Measurements from ENCODE around the gene UBALD1. TPM values are rescaled to one million over a fixed set of nuclear protein-coding genes. Genes with fewer than 3 reads are reported as not detected.

Gene UBALD1
- total RNA-seq, 3 donors from 2014 or later (not counting 1 experiment from before 2014, with no cell fraction given) = 40.8 to 54.4 (median 53.6) TPM

DNA sequence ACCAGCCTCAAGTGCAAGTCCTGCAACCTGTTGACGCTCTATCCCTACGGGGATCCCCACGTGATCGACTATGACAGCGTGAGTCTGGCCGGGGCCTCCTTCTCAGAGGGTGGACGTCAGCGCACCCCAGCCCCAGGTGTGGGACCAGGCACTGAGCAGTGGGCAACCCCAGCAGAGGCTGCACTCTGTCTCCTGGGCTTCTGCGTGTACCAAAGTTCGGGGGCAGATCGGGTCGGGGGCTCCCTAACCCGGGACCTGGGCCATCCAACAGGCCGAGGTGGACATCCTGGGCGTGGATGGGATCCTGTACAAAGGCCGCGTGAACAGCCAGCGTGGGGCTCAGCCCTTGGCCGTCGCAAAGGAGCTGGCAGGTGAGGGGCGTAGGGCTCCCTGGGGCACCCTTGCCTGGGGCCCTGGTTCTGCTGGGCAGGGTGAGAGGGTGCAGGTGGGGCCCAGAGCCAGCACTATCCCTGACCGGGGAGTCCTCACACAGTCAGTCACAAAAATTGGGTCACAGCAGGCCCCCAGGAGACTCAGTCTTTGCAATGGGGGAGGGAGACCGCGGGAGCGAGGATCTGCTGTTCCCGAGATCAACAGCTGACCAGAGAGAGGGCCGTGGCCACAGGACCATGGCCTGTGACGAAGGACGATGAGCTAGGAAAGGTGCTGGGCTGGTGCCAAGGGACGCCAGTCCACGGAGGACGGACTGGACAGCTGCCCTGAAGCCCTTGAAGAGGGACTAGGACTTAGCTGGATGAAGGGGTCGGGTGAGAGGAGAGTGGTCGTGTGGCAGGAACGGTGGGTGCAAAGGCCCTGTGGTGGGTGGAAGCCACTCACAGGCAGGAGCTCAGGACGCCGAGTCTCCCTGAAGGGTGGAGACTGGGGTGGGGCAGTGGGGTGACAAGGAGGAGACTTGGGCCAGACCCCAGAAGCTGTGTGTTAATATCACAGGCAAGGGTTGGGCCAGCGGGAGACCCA, 20.0 kb downstream of the UBALD1 start:
- no peak overlapping the region for H3K27ac Mint-ChIP-seq
- no peak for ATAC-seq
- no peak for DNase-seq

DNA sequence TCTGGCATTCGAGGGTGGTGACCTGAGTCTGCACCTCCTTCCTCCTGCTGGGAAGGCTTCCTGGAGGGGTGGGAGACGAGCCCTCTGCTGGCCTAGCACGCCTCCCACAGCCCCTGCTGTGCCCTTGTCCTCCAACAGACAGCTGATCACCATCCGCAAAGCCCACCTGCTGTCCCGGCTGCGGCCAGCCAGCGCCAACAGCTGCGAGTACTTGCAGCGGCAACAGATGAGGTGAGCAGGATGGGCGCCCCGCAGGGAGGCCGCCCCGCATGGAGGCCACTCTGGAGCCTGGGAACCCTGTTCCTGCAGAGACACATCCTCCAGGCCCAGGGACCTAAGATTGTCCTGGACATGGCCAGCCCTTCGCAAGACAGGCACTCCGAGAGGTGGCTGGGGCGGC, 21.6 kb downstream of the UBALD1 start:
- no peaks in the 10 kb centered on the region for H3K36me3 Mint-ChIP-seq
- H3K27ac Mint-ChIP-seq = no peak overlapping the region
- intact Hi-C loops (cut with micrococcal nuclease) = no loop called here
- no peaks in the 10 kb centered on the region for H3K4me1 Mint-ChIP-seq
- TF ChIP-seq, protein P1, sequence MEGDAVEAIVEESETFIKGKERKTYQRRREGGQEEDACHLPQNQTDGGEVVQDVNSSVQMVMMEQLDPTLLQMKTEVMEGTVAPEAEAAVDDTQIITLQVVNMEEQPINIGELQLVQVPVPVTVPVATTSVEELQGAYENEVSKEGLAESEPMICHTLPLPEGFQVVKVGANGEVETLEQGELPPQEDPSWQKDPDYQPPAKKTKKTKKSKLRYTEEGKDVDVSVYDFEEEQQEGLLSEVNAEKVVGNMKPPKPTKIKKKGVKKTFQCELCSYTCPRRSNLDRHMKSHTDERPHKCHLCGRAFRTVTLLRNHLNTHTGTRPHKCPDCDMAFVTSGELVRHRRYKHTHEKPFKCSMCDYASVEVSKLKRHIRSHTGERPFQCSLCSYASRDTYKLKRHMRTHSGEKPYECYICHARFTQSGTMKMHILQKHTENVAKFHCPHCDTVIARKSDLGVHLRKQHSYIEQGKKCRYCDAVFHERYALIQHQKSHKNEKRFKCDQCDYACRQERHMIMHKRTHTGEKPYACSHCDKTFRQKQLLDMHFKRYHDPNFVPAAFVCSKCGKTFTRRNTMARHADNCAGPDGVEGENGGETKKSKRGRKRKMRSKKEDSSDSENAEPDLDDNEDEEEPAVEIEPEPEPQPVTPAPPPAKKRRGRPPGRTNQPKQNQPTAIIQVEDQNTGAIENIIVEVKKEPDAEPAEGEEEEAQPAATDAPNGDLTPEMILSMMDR (IDR thresholded peaks at IDR 0.05) = no peak
- ATAC-seq = no peak
- DNase-seq = no peak
- Histone ChIP-seq H3K4me3 (ENCODE audit: low read length) (no peak overlapping the region), H3K36me3 (ENCODE audit: control insufficient read depth, insufficient read depth, low read length) (no peaks in the 10 kb centered on the region), H3K27me3 (ENCODE audit: control insufficient read depth, insufficient read depth, low read length) (no peaks in the 10 kb centered on the region), H3K9me3 (ENCODE audit: control insufficient read depth, insufficient read depth, low read length) (peaks cover 6% of the 10 kb centered on the region), H3K4me1 (ENCODE audit: control insufficient read depth, insufficient read depth, low read length) (no peaks in the 10 kb centered on the region), H3K27ac (ENCODE audit: low read length) (no peak overlapping the region)
- 86% methylated on average over 16 of the region's 16 CpGs for WGBS (ENCODE audit: insufficient coverage)
- peaks cover 0 to 2% of the 10 kb centered on the region in 2 donors for H3K27me3 Mint-ChIP-seq (ENCODE audit: low read depth in 2 of 2)
- no peak overlapping the region for H3K4me3 Mint-ChIP-seq
- no peaks in the 10 kb centered on the region for H3K9me3 Mint-ChIP-seq

More for the DNA sequence above, 20.0 kb downstream of the UBALD1 start:
- Mint-ChIP-seq H3K4me1 (no peaks in the 10 kb centered on the region), H3K27me3 (ENCODE audit: low read depth in 2 of 2) (peaks cover 0 to 2% of the 10 kb centered on the region in 2 donors), H3K36me3 (no peaks in the 10 kb centered on the region), H3K4me3 (no peak overlapping the region), H3K9me3 (no peaks in the 10 kb centered on the region)
- intact Hi-C loops (cut with micrococcal nuclease) = no loop called here
- TF ChIP-seq, protein P1 (IDR thresholded peaks at IDR 0.05) = no peak
- 93% methylated on average over 38 of the region's 38 CpGs for WGBS (ENCODE audit: insufficient coverage)
- H3K4me1 ChIP-seq (ENCODE audit: control insufficient read depth, insufficient read depth, low read length) = no peaks in the 10 kb centered on the region
- H3K9me3 ChIP-seq (ENCODE audit: control insufficient read depth, insufficient read depth, low read length) = no peaks in the 10 kb centered on the region
- no peak overlapping the region for H3K4me3 ChIP-seq (ENCODE audit: low read length)
- H3K27ac ChIP-seq (ENCODE audit: low read length) = no peak overlapping the region
- no peaks in the 10 kb centered on the region for H3K27me3 ChIP-seq (ENCODE audit: control insufficient read depth, insufficient read depth, low read length)
- no peaks in the 10 kb centered on the region for H3K36me3 ChIP-seq (ENCODE audit: control insufficient read depth, insufficient read depth, low read length)

DNA sequence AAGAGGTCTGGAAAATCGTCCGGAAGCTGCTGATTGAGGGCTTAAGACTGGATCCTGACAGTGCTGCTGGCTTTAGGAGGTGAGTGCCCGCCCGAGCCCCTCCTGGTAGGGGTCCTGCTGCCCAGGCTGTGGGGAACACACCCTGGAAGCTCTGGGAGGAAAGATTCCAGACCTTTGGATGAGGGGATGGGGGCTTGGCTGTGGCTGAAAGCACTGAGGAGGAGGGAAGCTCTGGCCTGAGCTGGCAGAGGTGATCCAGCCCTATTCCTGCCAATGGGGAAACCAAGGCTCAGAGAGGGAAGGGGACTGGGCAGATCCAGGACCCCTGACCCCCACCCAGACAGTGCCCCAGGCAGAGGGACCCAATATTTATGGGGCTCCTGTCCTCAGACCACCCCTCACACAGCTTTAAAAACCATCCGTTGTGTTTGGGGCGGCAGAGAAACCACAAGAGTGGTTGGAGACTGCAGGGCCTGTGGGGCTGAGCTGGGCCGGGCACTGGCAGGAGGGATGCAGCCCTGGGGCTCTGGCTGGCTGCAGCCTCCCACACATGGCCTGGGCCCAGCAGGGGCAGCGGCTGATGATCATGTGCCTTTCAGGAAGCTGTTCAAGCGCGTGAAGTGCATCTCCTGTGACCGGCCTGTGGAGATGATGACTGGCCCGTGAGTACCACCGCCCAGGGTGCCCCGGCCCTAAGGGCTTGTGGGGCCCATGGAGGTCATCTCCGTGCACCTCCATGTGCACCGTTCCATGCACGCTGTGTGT, 22.8 kb downstream of the UBALD1 start:
- Mint-ChIP-seq H3K9me3 (no peaks in the 10 kb centered on the region), H3K4me3 (no peak overlapping the region), H3K4me1 (no peaks in the 10 kb centered on the region), H3K27ac (no peak overlapping the region), H3K27me3 (ENCODE audit: low read depth in 2 of 2) (peaks cover 0 to 2% of the 10 kb centered on the region in 2 donors), H3K36me3 (no peaks in the 10 kb centered on the region)
- Histone ChIP-seq H3K36me3 (ENCODE audit: control insufficient read depth, insufficient read depth, low read length) (no peaks in the 10 kb centered on the region), H3K27me3 (ENCODE audit: control insufficient read depth, insufficient read depth, low read length) (no peaks in the 10 kb centered on the region), H3K4me3 (ENCODE audit: low read length) (no peak overlapping the region), H3K27ac (ENCODE audit: low read length) (no peak overlapping the region), H3K9me3 (ENCODE audit: control insufficient read depth, insufficient read depth, low read length) (peaks cover 6% of the 10 kb centered on the region), H3K4me1 (ENCODE audit: control insufficient read depth, insufficient read depth, low read length) (no peaks in the 10 kb centered on the region)
- ATAC-seq (no peak), DNase-seq (no peak)
- WGBS (ENCODE audit: insufficient coverage) = 79% methylated on average over 17 of the region's 17 CpGs
- TF ChIP-seq, protein P1 (IDR thresholded peaks at IDR 0.05) = no peak
- intact Hi-C loops (cut with micrococcal nuclease) = no loop called here

All from natural killer cell (primary cell).